ENCODE data around the gene RBMS3. TPM values are rescaled to one million over a fixed set of nuclear protein-coding genes. Genes with fewer than 3 reads are reported as not detected.

RBMS3 gene
- total RNA-seq, 1 donor, result 81.1 TPM

GRCh38 chr3:29447946-29448627, 167.2 kb downstream of the RBMS3 start:
- Histone ChIP-seq H3K79me2 (ENCODE audit: insufficient read depth, low read length) (peaks cover 4% of the 10 kb centered on the region), H4K20me1 (ENCODE audit: insufficient read depth, low read length) (no peaks in the 10 kb centered on the region), H3K9me3 (ENCODE audit: low read depth, low read length) (no peaks in the 10 kb centered on the region), H3K4me3 (ENCODE audit: insufficient read depth, low read length) (no peak overlapping the region), H3K4me1 (ENCODE audit: insufficient read depth, low read length) (peaks cover 3% of the 10 kb centered on the region), H3K36me3 (ENCODE audit: insufficient read depth, low read length) (no peaks in the 10 kb centered on the region), H3K27ac (ENCODE audit: low read depth, low read length) (no peak overlapping the region), H3K27me3 (ENCODE audit: insufficient read depth, low read length) (no peaks in the 10 kb centered on the region), H2AFZ (ENCODE audit: low read length) (no peak overlapping the region), H3K4me2 (ENCODE audit: insufficient read depth, low read length) (no peak overlapping the region)
- no peak for TF ChIP-seq CTCF (IDR thresholded peaks at IDR 0.05; ENCODE audit: extremely low read depth, low read depth, low read length)
- DNase-seq (ENCODE audit: insufficient read length, low spot score, missing footprints), result no peak

GRCh38 chr3:29451920-29452319, 171.0 kb downstream of the RBMS3 start:
- no peak for TF ChIP-seq CTCF (IDR thresholded peaks at IDR 0.05; ENCODE audit: extremely low read depth, low read depth, low read length)
- Histone ChIP-seq H3K27me3 (ENCODE audit: insufficient read depth, low read length) (no peaks in the 10 kb centered on the region), H3K4me2 (ENCODE audit: insufficient read depth, low read length) (no peak overlapping the region), H3K27ac (ENCODE audit: low read depth, low read length) (no peak overlapping the region), H3K36me3 (ENCODE audit: insufficient read depth, low read length) (no peaks in the 10 kb centered on the region), H3K4me1 (ENCODE audit: insufficient read depth, low read length) (peaks cover 5% of the 10 kb centered on the region), H3K4me3 (ENCODE audit: insufficient read depth, low read length) (no peak overlapping the region), H3K79me2 (ENCODE audit: insufficient read depth, low read length) (peaks cover 5% of the 10 kb centered on the region), H4K20me1 (ENCODE audit: insufficient read depth, low read length) (peaks cover 3% of the 10 kb centered on the region), H2AFZ (ENCODE audit: low read length) (no peak overlapping the region), H3K9me3 (ENCODE audit: low read depth, low read length) (no peaks in the 10 kb centered on the region)
- no peak for DNase-seq (ENCODE audit: insufficient read length, low spot score, missing footprints)

DNA sequence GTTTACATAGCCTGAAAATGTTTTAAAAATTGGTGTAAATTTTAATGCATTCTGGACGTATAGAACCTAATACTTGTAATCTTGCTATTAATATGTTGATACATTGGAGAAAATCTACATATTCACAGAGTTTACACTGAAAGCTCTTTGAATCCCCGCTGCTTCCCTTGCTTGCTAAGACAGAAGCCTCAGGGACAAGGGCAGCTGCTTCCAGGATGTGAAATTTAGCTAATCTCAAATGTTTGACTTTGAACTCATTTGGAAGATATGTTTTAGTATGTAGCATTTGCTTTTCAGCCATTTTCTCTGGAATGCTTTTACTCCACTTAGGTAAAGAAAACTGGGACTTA, 172.0 kb downstream of the RBMS3 start:
- H4K20me1 ChIP-seq (ENCODE audit: insufficient read depth, low read length), result peaks cover 3% of the 10 kb centered on the region
- no peak overlapping the region for H3K4me2 ChIP-seq (ENCODE audit: insufficient read depth, low read length)
- H2AFZ ChIP-seq (ENCODE audit: low read length), result no peak overlapping the region
- H3K4me3 ChIP-seq (ENCODE audit: insufficient read depth, low read length), result no peak overlapping the region
- H3K4me1 ChIP-seq (ENCODE audit: insufficient read depth, low read length), result peaks cover 5% of the 10 kb centered on the region
- H3K27ac ChIP-seq (ENCODE audit: low read depth, low read length), result no peak overlapping the region
- TF ChIP-seq CTCF (IDR thresholded peaks at IDR 0.05; ENCODE audit: extremely low read depth, low read depth, low read length), result no peak
- H3K79me2 ChIP-seq (ENCODE audit: insufficient read depth, low read length), result peaks cover 5% of the 10 kb centered on the region
- no peaks in the 10 kb centered on the region for H3K36me3 ChIP-seq (ENCODE audit: insufficient read depth, low read length)
- H3K27me3 ChIP-seq (ENCODE audit: insufficient read depth, low read length), result no peaks in the 10 kb centered on the region
- no peak for DNase-seq (ENCODE audit: insufficient read length, low spot score, missing footprints)
- H3K9me3 ChIP-seq (ENCODE audit: low read depth, low read length), result no peaks in the 10 kb centered on the region

DNA sequence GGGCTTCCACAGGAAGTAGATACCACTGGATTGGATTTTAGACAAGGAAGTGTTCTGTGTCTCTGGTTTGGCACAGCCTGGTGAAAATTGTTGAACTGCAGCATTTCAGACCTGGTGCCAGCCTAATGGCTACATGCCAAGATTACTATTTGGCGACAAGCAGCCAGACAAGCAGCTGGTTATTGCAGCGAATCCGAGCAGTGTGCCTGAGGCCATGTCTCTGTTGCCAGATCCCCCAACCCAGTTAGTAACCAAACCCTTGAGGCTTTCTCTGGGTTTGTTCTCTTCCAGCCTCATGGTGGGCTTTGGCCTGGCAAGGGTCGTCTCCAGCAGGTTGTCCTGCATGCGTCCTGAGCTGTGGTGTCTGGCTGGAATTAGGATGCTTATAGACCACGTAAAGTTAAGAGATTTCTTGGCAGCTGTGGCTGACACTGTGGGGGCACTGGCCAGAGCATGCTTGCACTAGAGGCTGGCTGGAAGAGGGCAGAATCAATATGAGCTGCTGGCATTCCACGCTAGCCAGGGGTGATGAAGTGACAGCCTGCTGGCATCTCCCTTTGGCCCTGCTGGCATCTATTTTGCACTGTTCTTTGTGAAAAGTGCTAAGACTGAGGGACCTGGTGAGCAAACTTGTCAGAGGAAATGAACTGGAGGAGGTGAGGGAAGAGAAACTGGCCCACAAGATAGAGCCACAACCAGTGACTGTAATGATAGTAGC, 172.6 kb downstream of the RBMS3 start:
- Histone ChIP-seq H3K4me2 (ENCODE audit: insufficient read depth, low read length) (peak overlapping the region; percentile 2), H3K79me2 (ENCODE audit: insufficient read depth, low read length) (peaks cover 5% of the 10 kb centered on the region)
- TF ChIP-seq CTCF (IDR thresholded peaks at IDR 0.05; ENCODE audit: extremely low read depth, low read depth, low read length), result no peak

More for the DNA sequence above, 172.6 kb downstream of the RBMS3 start:
- H3K9me3 ChIP-seq (ENCODE audit: low read depth, low read length), result no peaks in the 10 kb centered on the region
- H3K27ac ChIP-seq (ENCODE audit: low read depth, low read length), result no peak overlapping the region
- no peak overlapping the region for H2AFZ ChIP-seq (ENCODE audit: low read length)
- peaks cover 5% of the 10 kb centered on the region for H3K4me1 ChIP-seq (ENCODE audit: insufficient read depth, low read length)
- H4K20me1 ChIP-seq (ENCODE audit: insufficient read depth, low read length), result peaks cover 3% of the 10 kb centered on the region
- no peak overlapping the region for H3K4me3 ChIP-seq (ENCODE audit: insufficient read depth, low read length)
- no peaks in the 10 kb centered on the region for H3K27me3 ChIP-seq (ENCODE audit: insufficient read depth, low read length)
- no peak for DNase-seq (ENCODE audit: insufficient read length, low spot score, missing footprints)
- no peaks in the 10 kb centered on the region for H3K36me3 ChIP-seq (ENCODE audit: insufficient read depth, low read length)

Measured in osteoblast (primary cell).